ENCODE measurements around the gene EME2.

DNA sequence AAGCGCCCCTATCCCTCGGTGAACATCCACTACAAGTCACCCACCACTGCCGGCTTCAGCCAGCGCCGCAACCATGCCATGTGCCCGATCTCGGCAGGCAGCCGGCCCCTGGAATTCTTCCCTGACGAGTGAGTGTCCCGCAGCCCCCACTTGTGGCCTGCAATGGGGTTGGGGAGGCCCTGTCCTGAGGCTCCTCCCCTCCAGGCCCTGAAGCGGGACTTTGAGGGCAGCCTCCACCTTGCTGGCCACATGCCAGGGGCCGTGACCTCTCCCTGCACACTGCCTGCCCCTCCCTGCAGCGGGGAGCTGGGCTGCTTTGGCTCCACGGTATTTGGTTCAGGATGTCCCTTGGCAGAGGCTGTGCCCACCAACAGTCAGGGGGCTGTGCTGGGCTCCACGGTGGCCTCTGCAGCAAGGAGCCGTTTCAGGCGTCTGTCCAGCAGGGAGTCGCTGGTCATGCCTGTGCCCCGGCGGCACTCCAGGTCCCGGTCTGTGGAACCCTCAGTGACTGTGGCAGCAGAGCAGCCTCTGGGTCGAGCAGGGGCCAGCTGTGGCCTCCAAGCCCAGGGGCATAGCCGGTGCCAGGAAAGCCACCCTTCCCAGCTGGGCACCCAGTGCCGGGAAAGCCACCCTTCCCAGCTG is 9.6 kb upstream of the EME2 start:
- TF ChIP-seq POLR2A (IDR thresholded peaks at IDR 0.05; ENCODE audit: low read depth, low read length) (no peak), POLR2AphosphoS5 (IDR thresholded peaks at IDR 0.05; ENCODE audit: low read depth, low read length) (no peak)
